Stimulated activated CD4-positive, alpha-beta T cell treated with anti-CD3 and anti-CD28 coated beads, Interleukin-2, amount 100 ng/mL, for 4 hours (primary cell): Measurements from ENCODE around the gene TMEM236.

Experiments
- DNase-seq: peaks from one replicate; pipeline ENCODE4 v3.0.0-alpha.2; 2020; ENCODE audit warnings: low read depth

TMEM236 gene

GRCh38 chr10:17831341-17831740, 79.3 kb downstream of the TMEM236 start:
- DNase-seq: no peak

GRCh38 chr10:17831896-17832295, 79.9 kb downstream of the TMEM236 start:
- DNase-seq: no peak

- no peak for DNase-seq
These were observed 81.7 kb downstream of the TMEM236 start for GRCh38 chr10:17833656-17834055.

GRCh38 chr10:17835688-17836087, 83.7 kb downstream of the TMEM236 start:
- no peak for DNase-seq

- no peak for DNase-seq
These were observed 84.9 kb downstream of the TMEM236 start for GRCh38 chr10:17836942-17837341.

- DNase-seq: no peak
These were observed 86.2 kb downstream of the TMEM236 start for GRCh38 chr10:17838080-17838648.

- DNase-seq: no peak
These were observed 89.0 kb downstream of the TMEM236 start for GRCh38 chr10:17841050-17841449.

GRCh38 chr10:17842641-17843040, 90.6 kb downstream of the TMEM236 start:
- no peak for DNase-seq

GRCh38 chr10:17847585-17848296, 95.7 kb downstream of the TMEM236 start:
- DNase-seq: no peak

- DNase-seq: no peak
These were observed 96.6 kb downstream of the TMEM236 start for GRCh38 chr10:17848646-17849045.
